VCaP (cell line): ENCODE data around the gene MITF.

ENCODE experiments used
- H3K27ac ChIP-seq: fragments of 450-650 bp; 2 replicates; pipeline ENCODE4 v1.5.1; 2017
- TF ChIP-seq, protein P1 (sequence below): fragments of 450-650 bp; conservative IDR thresholded peaks from 2 replicates; pipeline ENCODE4 v1.5.1; 2017; ENCODE audit warnings: mild to moderate bottlenecking, moderate library complexity

Gene MITF

DNA sequence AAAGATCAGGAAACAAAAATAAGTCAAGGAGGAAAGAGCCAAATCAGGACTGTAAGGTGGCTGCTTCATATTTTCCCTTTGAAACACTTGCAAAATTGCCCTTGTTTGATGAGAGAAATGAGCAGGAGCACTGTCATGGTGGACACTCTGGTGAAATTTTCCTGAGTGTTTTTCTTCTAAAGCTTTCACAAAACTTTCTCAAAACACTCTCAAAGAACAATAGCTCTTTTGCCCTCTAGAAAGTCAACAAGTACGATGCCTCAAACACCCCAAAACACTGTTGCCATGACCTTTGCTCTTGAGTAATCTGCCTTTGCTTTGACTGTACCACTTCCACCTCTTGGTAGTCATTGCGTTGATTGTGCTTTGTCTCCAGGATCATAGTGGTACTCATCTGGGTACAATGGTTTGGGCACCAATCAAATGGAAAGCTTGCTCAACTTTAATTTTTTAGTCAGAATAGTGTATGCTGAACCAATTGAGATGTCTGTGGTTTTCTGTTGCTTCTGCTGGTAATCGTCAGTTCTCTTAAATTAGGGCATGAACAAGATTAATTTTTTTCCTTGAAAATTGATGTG, 13.2 kb upstream of the MITF start:
- H3K27ac ChIP-seq = no peak overlapping the region
- TF ChIP-seq, protein P1, sequence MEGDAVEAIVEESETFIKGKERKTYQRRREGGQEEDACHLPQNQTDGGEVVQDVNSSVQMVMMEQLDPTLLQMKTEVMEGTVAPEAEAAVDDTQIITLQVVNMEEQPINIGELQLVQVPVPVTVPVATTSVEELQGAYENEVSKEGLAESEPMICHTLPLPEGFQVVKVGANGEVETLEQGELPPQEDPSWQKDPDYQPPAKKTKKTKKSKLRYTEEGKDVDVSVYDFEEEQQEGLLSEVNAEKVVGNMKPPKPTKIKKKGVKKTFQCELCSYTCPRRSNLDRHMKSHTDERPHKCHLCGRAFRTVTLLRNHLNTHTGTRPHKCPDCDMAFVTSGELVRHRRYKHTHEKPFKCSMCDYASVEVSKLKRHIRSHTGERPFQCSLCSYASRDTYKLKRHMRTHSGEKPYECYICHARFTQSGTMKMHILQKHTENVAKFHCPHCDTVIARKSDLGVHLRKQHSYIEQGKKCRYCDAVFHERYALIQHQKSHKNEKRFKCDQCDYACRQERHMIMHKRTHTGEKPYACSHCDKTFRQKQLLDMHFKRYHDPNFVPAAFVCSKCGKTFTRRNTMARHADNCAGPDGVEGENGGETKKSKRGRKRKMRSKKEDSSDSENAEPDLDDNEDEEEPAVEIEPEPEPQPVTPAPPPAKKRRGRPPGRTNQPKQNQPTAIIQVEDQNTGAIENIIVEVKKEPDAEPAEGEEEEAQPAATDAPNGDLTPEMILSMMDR = no peak

DNA sequence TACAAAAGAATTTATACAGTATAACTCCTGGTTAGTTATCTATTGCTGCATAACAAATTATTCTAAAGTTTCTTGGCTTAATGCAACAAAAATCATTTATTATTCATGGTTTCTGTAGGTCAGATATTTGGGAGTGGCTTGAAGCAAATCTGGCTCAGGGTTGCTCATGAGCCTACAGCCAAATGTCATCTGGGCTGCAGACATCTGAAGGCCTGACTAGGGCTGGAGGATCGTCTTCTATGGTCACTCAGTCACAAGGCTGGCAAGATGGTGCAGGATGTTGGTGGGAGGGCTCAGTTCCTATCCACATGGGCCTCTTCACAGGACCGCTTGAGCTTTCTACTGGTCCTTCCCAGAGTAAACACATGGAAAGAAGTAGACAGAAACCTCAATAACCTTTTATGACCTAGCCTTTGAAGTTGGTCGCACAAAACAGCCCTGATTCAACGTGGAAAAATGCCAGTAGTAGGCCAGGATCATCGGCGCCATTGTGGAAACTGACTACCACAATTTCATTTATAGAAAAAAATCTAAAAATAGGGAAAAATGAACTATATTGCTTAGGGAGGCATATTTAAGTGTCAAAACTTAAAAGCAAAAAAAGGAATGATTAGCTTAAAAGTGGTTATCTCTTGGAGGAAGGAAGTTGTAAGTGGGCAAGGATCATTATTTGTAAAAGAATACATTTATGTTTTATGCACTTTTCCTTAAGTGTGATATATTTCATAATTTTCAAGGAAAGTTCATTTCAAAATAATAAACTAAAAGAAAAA, 9.9 kb upstream of the MITF start:
- TF ChIP-seq, protein P1 = no peak

DNA sequence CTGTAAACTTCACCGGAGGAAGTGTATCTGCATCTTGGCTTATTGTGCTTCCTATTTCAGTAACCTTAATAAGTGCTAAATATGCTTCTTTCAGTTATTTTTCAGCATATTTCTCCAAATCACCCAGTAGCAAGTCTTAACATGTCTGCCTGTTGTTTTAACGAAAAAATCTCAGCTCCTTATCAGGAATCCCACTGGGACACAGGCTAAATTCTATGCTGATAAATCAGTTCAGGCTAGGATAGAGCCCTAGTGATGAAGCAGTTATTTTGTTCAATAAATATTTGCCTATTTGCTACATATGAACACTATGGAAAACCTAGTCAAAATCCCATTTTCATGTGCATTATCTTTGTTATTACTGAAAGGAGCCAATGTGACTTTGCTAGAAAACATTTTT, 8.2 kb upstream of the MITF start:
- H3K27ac ChIP-seq = no peak overlapping the region
- TF ChIP-seq, protein P1 = no peak

More for the DNA sequence above, 9.9 kb upstream of the MITF start:
- H3K27ac ChIP-seq = no peak overlapping the region

DNA sequence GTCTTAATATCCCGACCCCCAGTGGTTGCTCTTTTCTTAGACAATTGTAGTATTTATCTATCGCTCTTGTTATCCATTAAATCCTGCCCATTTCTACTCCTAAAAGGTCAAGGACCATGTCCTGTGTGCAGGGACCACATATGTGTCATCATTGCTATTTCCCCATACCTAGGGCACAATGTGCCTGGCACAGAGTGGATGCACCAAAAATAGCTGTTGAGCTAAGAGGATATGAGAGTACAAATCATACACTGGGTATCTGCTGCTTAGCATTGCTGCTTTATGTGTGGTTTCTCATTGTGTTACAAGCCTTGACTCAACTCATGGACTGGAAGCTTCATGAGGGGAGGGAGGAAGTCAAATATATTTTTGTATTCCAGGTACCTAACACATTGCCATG, 3.4 kb upstream of the MITF start:
- H3K27ac ChIP-seq = no peak overlapping the region
- TF ChIP-seq, protein P1 = no peak

DNA sequence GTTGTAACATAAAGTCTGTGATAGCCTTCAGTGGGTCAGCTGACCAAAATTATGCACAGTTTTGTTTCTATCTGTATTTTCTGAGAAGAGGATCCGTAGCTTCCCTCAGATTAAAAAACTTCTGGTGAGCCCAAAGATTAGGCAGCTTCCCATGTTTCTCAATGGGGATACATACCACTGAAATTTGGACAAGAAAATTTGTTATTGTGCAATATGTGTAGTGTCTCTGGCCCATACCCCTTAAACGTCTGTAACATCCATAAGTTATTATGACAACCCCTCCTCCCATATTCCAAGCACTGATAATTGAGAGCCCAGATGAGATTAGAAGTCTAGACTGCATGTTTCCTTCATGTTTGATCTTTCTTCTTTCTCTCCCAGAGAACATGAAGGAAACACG, 1.9 kb upstream of the MITF start:
- TF ChIP-seq, protein P1 = no peak
- H3K27ac ChIP-seq = no peak overlapping the region

DNA sequence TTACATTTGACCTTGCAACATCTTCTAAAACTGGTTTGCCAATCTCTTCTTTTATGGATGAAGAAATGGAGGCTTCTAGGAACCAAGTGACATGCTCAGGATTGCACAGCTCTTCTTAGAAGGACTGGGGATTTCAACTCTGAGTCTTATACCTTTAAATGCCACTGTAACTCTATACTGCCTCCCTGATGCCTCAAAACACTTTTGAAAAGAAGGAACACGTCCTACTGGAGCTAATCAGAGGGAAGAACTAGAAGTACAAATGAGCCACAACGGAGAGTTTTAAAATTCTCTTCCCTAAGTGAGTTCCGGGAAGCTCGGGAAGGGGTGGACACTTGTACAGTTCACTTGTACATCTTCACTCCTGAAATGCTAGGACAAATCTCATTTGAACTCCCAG, 949 bp upstream of the MITF start:
- H3K27ac ChIP-seq = peak overlapping the region; percentile 61
- TF ChIP-seq, protein P1 = no peak

DNA sequence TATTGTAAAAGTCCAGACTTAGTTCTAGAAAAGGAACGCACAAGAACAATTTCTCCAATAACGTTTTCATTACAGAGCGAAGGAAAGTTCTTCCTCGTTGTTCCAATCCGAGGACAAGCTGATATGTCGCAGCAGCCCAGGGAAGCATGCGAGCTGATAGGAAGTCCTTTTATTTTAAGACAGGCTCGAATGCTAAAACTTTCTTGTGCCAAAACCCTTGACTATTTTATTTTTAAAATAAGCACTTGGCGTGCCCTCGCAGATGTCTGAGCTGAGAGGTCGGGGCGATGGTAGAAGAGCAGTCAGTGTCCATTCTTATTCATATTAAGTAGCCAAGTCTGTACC, 433 bp upstream of the MITF start:
- peak overlapping the region; percentile 61 for H3K27ac ChIP-seq
- TF ChIP-seq, protein P1 = no peak
